ENCODE measurements around the gene DOCK10.

- TF ChIP-seq POLR2A (IDR thresholded peaks at IDR 0.05; ENCODE audit: low read length) (no peak), GATA1 (IDR thresholded peaks at IDR 0.05; ENCODE audit: low read depth, low read length) (no peak)
These were observed 165.7 kb downstream of the DOCK10 start for GRCh38 chr2:224876522-224876921.

Measured in erythroblast (primary cell).